H9 (cell line): ENCODE results near the gene PPFIBP1. TPM values are rescaled to one million over a fixed set of nuclear protein-coding genes. Genes with fewer than 3 reads are reported as not detected.

Source experiments
- DNase-seq: peaks from one replicate; pipeline ENCODE4 v3.0.0-alpha.2; 2017
- H2AFZ ChIP-seq: one replicate; pipeline ENCODE4 v1.6.1; 2013; ENCODE audit warnings: mild to moderate bottlenecking, low read length, control low read depth, moderate library complexity
- H2AK5ac ChIP-seq: 2 replicates; pipeline ENCODE4 v1.6.1; 2013; ENCODE audit warnings: low read length, control low read depth, mixed read lengths; ENCODE audit not compliant: insufficient read length
- H2BK120ac ChIP-seq: one replicate; pipeline ENCODE4 v1.6.1; 2013; ENCODE audit warnings: low read depth, mild to moderate bottlenecking, low read length, control low read depth, inconsistent platforms; ENCODE audit not compliant: poor library complexity, severe bottlenecking
- H2BK12ac ChIP-seq: 2 replicates; pipeline ENCODE4 v1.6.1; 2013; ENCODE audit warnings: low read length, control low read depth, mixed read lengths, low read depth; ENCODE audit not compliant: insufficient read length
- H2BK15ac ChIP-seq: 2 replicates; pipeline ENCODE4 v1.6.1; 2013; ENCODE audit warnings: low read depth, low read length, control low read depth
- H2BK20ac ChIP-seq: one replicate; pipeline ENCODE4 v1.6.1; 2013; ENCODE audit warnings: low read depth, mild to moderate bottlenecking, low read length, control low read depth, inconsistent platforms; ENCODE audit not compliant: poor library complexity, severe bottlenecking
- H2BK5ac ChIP-seq: 2 replicates; pipeline ENCODE4 v1.6.1; 2013; ENCODE audit warnings: low read length, control low read depth, mixed read lengths; ENCODE audit not compliant: insufficient read length
- H3K14ac ChIP-seq: 2 replicates; pipeline ENCODE4 v1.6.1; 2013; ENCODE audit warnings: low read length, control low read depth; ENCODE audit not compliant: insufficient read depth
- H3K18ac ChIP-seq: 2 replicates; pipeline ENCODE4 v1.6.1; 2013; ENCODE audit warnings: low read depth, mild to moderate bottlenecking, mixed read lengths, low read length, control low read depth; ENCODE audit not compliant: insufficient read length
- H3K23ac ChIP-seq: 2 replicates; pipeline ENCODE4 v1.6.1; 2013; ENCODE audit warnings: low read length, control low read depth, mixed read lengths, low read depth; ENCODE audit not compliant: insufficient read length
- H3K23me2 ChIP-seq: 2 replicates; pipeline ENCODE4 v1.6.1; 2013; ENCODE audit warnings: low read depth, mild to moderate bottlenecking, mixed read lengths, low read length, control low read depth; ENCODE audit not compliant: insufficient read length, poor library complexity, severe bottlenecking
- H3K27ac ChIP-seq: 2 replicates; pipeline ENCODE4 v1.5.1; 2013; ENCODE audit warnings: low read length, control low read depth, mixed read lengths, low read depth; ENCODE audit not compliant: insufficient read length
- H3K27me3 ChIP-seq: 2 replicates; pipeline ENCODE4 v1.6.1; 2013; ENCODE audit warnings: low read length, control low read depth, inconsistent platforms; ENCODE audit not compliant: insufficient read depth
- H3K4ac ChIP-seq: 2 replicates; pipeline ENCODE4 v1.6.1; 2013; ENCODE audit warnings: low read depth, mild to moderate bottlenecking, control low read depth, inconsistent platforms, low read length, moderate library complexity
- H3K4me1 ChIP-seq: 2 replicates; pipeline ENCODE4 v1.6.1; 2013; ENCODE audit warnings: low read length, control low read depth, inconsistent platforms; ENCODE audit not compliant: insufficient read depth
- H3K4me2 ChIP-seq: 2 replicates; pipeline ENCODE4 v1.6.1; 2013; ENCODE audit warnings: low read length, control low read depth, mixed read lengths; ENCODE audit not compliant: insufficient read length, insufficient read depth
- H3K56ac ChIP-seq: 2 replicates; pipeline ENCODE4 v1.6.1; 2013; ENCODE audit warnings: low read depth, mild to moderate bottlenecking, mixed read lengths, low read length, control low read depth; ENCODE audit not compliant: insufficient read length
- H3K79me1 ChIP-seq: 2 replicates; pipeline ENCODE4 v1.6.1; 2013; ENCODE audit warnings: low read depth, mild to moderate bottlenecking, moderate library complexity, low read length, control low read depth, inconsistent platforms; ENCODE audit not compliant: insufficient read depth, poor library complexity, severe bottlenecking
- H3K79me2 ChIP-seq: 2 replicates; pipeline ENCODE4 v1.6.1; 2013; ENCODE audit warnings: low read length, control low read depth, inconsistent platforms; ENCODE audit not compliant: insufficient read depth
- H3K9ac ChIP-seq: 2 replicates; pipeline ENCODE4 v1.6.1; 2013; ENCODE audit warnings: low read length, control low read depth, mixed read lengths; ENCODE audit not compliant: insufficient read length; ENCODE audit errors: extremely low read depth
- H3K9me3 ChIP-seq: one replicate; pipeline ENCODE4 v1.6.1; 2013; ENCODE audit warnings: low read depth, low read length, inconsistent platforms; ENCODE audit not compliant: control insufficient read depth
- H3T11ph ChIP-seq: one replicate; pipeline ENCODE4 v1.6.1; 2013; ENCODE audit warnings: mild to moderate bottlenecking, low read length, control low read depth, inconsistent platforms
- H4K20me1 ChIP-seq: one replicate; pipeline ENCODE4 v1.6.1; 2013; ENCODE audit not compliant: control insufficient read depth, insufficient read length, insufficient read depth
- H4K5ac ChIP-seq: 2 replicates; pipeline ENCODE4 v1.6.1; 2013; ENCODE audit warnings: low read depth, mild to moderate bottlenecking, mixed read lengths, low read length, control low read depth; ENCODE audit not compliant: insufficient read length
- H4K8ac ChIP-seq: replicated peaks from 2 replicates; pipeline ENCODE4 v1.6.1; 2013; ENCODE audit warnings: low read length, control low read depth, mixed read lengths, low read depth; ENCODE audit not compliant: insufficient read length
- H4K91ac ChIP-seq: 2 replicates; pipeline ENCODE4 v1.6.1; 2013; ENCODE audit warnings: low read depth, mild to moderate bottlenecking, moderate library complexity, mixed read lengths, low read length, control low read depth; ENCODE audit not compliant: insufficient read length
- H3K27ac Mint-ChIP-seq, 3 experiments: 2 replicates in 2 of 3; 3 replicates in 1 of 3; pipeline ENCODE4 v1.8.0; 2020 to 2021; ENCODE audit warnings: mixed read lengths in 3 of 3, mild to moderate bottlenecking in 1 of 3, moderate library complexity in 1 of 3
- H3K27me3 Mint-ChIP-seq: 2 replicates; pipeline ENCODE4 v1.8.0; 2021; ENCODE audit warnings: low read depth, mild to moderate bottlenecking, moderate library complexity, mixed read lengths
- H3K36me3 Mint-ChIP-seq, 3 experiments: 2 replicates in 2 of 3; 3 replicates in 1 of 3; pipeline ENCODE4 v1.8.0; 2020 to 2021; ENCODE audit warnings: low read depth in 3 of 3, mixed read lengths in 3 of 3; ENCODE audit not compliant: insufficient read depth in 1 of 3
- H3K4me1 Mint-ChIP-seq, 2 experiments: 2 replicates each; pipeline ENCODE4 v1.8.0; 2020; ENCODE audit warnings: mixed read lengths in 2 of 2
- H3K4me3 Mint-ChIP-seq, 2 experiments: 2 replicates in 1 of 2; 3 replicates in 1 of 2; pipeline ENCODE4 v1.8.0; 2020 to 2021; ENCODE audit warnings: mild to moderate bottlenecking in 2 of 2, mixed read lengths in 2 of 2, moderate library complexity in 1 of 2
- H3K9me3 Mint-ChIP-seq, 2 experiments: 2 replicates in 1 of 2; 3 replicates in 1 of 2; pipeline ENCODE4 v1.8.0; 2020; ENCODE audit warnings: mild to moderate bottlenecking in 2 of 2, mixed read lengths in 2 of 2, moderate library complexity in 1 of 2
- WGBS: extraction: QIAGEN DNeasy Blood & Tissue Kit; methylation state at CpG from one replicate; pipeline ENCODE4 v1.1.7; 2013; ENCODE audit warnings: missing lambda C conversion rate, low lambda C conversion rate, mixed read lengths; ENCODE audit not compliant: insufficient read length; ENCODE audit errors: extremely low coverage; 5-methylcytosine and 5-hydroxymethylcytosine counted together
- total RNA-seq: library from RNA; stranded (reverse); gene quantifications from 2 replicates; pipeline ENCODE4 v1.2.1, GENCODE V29; 2021
- TF ChIP-seq, protein P1 (sequence below): fragments of 200-600 bp; sonication (generic); conservative IDR thresholded peaks from 3 replicates; pipeline ENCODE4 v1.8.0; 2021; ENCODE audit warnings: antibody characterized with exemption, mild to moderate bottlenecking

The PPFIBP1 gene
- total RNA-seq, 1 experiment from 2014 or later: 29.2 TPM

GRCh38 chr12:27549236-27549800 lies 25.3 kb downstream of the PPFIBP1 start:
- WGBS: no CpG with 5 or more reads among the region's 8 CpGs
- H3K14ac ChIP-seq: no peak overlapping the region; the same call in 1 of the 2 replicates
- no peak overlapping the region for H2AK5ac ChIP-seq
- no peak overlapping the region for H2AFZ ChIP-seq
- no peaks in the 10 kb centered on the region for H3K79me2 ChIP-seq
- Mint-ChIP-seq H3K36me3 (peaks cover 2 to 4% (median 3%) of the 10 kb centered on the region in 3 experiments; a peak in 4 of 7 replicates), H3K27ac (no peak overlapping the region), H3K27me3 (peaks cover 1% of the 10 kb centered on the region; the same call in 1 of the 2 replicates), H3K4me1 (peaks cover 24 to 37% of the 10 kb centered on the region in 2 experiments), H3K9me3 (peaks cover 0 to 3% of the 10 kb centered on the region in 2 experiments; a peak in 1 of 5 replicates), H3K4me3 (no peak overlapping the region)
- no peak overlapping the region for H3K27ac ChIP-seq
- H2BK15ac ChIP-seq: no peak overlapping the region
- TF ChIP-seq, protein P1, sequence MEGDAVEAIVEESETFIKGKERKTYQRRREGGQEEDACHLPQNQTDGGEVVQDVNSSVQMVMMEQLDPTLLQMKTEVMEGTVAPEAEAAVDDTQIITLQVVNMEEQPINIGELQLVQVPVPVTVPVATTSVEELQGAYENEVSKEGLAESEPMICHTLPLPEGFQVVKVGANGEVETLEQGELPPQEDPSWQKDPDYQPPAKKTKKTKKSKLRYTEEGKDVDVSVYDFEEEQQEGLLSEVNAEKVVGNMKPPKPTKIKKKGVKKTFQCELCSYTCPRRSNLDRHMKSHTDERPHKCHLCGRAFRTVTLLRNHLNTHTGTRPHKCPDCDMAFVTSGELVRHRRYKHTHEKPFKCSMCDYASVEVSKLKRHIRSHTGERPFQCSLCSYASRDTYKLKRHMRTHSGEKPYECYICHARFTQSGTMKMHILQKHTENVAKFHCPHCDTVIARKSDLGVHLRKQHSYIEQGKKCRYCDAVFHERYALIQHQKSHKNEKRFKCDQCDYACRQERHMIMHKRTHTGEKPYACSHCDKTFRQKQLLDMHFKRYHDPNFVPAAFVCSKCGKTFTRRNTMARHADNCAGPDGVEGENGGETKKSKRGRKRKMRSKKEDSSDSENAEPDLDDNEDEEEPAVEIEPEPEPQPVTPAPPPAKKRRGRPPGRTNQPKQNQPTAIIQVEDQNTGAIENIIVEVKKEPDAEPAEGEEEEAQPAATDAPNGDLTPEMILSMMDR: no peak
- no peaks in the 10 kb centered on the region for H3K79me1 ChIP-seq
- DNase-seq: no peak
- no peaks in the 10 kb centered on the region for H4K20me1 ChIP-seq
- no peak overlapping the region for H2BK20ac ChIP-seq
- no peak overlapping the region for H3K23ac ChIP-seq
- H2BK120ac ChIP-seq: no peak overlapping the region
- no peak overlapping the region for H3K56ac ChIP-seq
- H3K23me2 ChIP-seq: no peaks in the 10 kb centered on the region
- H3K9me3 ChIP-seq: no peaks in the 10 kb centered on the region
- no peak overlapping the region for H2BK12ac ChIP-seq
- H3K4me1 ChIP-seq: no peaks in the 10 kb centered on the region
- no peak overlapping the region for H4K8ac ChIP-seq
- no peak overlapping the region for H3K9ac ChIP-seq
- no peak overlapping the region for H4K91ac ChIP-seq
- H2BK5ac ChIP-seq: no peak overlapping the region
- no peak overlapping the region for H3T11ph ChIP-seq
- no peak overlapping the region for H3K4me2 ChIP-seq
- no peak overlapping the region for H3K18ac ChIP-seq
- H3K4ac ChIP-seq: no peak overlapping the region
- no peaks in the 10 kb centered on the region for H3K27me3 ChIP-seq
- H4K5ac ChIP-seq: no peak overlapping the region
